ENCODE data around the gene CDC42SE2.
"Not testable (repeated sequence)": the region's sequence is repeated elsewhere in the genome, so short reads cannot be mapped to it uniquely, and the experiment has no call there.

CDC42SE2 gene

GRCh38 chr5:131396630-131397273, 132.9 kb downstream of the CDC42SE2 start:
- DNase-seq: no peak

DNA sequence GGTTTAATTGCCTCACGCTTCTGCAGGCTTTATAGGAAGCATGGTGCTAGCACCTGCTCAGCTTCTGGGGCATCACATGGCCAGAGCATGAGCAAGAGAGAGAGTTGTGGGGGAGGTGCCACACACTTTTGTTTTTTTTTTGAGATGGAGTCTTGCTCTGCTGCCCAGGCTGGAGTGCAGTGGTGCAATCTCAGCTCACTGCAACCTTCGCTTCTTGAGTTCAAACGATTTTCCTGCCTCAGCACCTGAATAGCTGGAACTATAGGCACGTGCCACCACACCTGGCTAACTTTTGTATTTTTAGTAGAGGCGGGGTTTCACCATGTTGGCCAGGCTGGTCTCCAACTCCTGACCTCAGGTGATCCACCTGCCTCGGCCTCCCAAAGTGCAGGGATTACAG, 135.2 kb downstream of the CDC42SE2 start:
- DNase-seq: not testable (repeated sequence)

DNA sequence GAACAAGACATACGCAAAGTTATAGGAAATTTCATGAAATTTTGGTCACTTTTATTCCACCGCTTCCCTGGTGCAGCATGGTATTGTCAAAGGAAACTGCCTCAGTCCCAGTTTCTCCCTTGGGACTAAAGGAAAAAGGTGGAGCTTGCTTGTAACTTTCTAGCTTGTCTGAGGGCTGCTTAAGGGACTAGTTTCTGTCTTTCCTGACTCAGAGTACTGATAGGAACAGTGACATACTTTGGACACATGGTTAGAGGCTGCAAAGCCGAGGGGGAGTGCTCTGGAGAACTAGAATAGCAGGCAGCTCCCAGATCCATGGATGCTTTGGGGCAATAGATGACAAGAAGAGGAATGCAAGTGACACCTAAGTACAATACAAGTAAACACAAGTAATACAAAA, 136.7 kb downstream of the CDC42SE2 start:
- DNase-seq: no peak

GRCh38 chr5:131405674-131406073, 141.8 kb downstream of the CDC42SE2 start:
- DNase-seq: no peak

- no peak for DNase-seq
Measured at GRCh38 chr5:131406076-131406475, 142.2 kb downstream of the CDC42SE2 start.

- DNase-seq: no peak
Measured at GRCh38 chr5:131406975-131407638, 143.3 kb downstream of the CDC42SE2 start.

GRCh38 chr5:131413605-131414559, 150.0 kb downstream of the CDC42SE2 start:
- peak in 1 of 6 experiments; percentile 16 for DNase-seq

GRCh38 chr5:131416729-131417128, 152.9 kb downstream of the CDC42SE2 start:
- no peak for DNase-seq

DNA sequence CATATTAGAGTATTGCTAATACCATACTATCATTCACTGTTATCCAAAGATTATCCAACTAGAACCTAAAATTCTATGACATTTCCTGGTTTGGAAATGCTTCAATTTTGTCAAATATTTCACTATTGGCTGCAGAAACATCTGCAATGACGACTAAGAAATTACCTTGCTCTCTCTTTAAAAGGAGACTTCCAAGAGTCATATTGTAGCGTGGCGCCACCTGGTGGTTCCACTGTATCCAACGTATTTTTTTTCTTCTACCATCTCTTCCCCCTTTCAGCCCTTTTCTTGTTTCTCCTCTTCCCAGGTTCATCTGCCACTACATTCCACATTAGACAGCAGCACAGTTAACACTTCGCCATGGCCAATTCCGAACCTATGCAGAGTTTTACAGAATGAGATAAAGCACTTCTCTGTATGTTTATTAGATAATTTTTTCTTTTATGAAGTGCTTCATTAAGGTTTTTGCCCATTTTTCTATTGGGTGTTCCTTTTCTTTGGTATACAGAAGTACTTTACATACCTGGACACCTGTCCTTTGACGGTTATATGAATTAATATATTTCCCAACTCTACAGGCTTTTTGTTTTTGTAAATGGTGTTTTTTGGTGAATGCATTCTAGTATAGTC, 153.5 kb downstream of the CDC42SE2 start:
- DNase-seq: peak; percentile 54 to 83 (median 74)

DNA sequence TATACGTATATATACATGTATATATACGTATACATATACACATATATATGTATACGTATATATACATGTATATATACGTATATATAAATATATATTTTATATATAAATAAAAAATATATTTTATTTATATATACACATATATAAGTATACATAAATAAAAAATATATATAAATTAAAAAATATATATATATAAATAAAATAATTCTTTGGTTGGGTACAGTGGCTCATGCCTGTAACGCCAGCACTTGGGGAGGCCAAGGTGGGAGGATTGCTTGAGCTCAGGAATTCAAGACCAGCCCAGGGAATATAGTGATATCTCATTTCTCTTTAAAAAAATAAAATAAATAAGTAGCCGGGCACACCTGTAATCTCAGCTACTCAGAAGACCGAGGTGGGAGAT, 155.0 kb downstream of the CDC42SE2 start:
- no peak for DNase-seq

DNA sequence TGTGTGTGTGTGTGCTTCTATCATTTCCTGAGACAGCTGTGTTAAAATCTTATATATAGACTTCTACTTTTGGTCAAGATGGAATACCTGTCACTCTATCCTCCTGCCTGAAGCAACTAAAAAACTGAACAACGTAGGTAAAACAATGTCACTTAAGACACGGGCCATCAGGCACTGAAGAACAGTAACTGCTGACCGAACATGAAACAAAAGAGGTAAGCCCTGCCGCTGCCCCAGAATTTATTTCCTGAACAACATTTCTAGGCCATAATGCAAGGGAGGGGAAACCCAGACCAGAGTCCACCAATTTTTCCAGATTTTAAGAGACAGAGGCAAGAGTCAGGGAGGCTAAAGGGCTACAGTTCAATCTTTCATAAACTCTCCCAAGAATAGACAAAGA, 156.0 kb downstream of the CDC42SE2 start:
- no peak for DNase-seq

DNA sequence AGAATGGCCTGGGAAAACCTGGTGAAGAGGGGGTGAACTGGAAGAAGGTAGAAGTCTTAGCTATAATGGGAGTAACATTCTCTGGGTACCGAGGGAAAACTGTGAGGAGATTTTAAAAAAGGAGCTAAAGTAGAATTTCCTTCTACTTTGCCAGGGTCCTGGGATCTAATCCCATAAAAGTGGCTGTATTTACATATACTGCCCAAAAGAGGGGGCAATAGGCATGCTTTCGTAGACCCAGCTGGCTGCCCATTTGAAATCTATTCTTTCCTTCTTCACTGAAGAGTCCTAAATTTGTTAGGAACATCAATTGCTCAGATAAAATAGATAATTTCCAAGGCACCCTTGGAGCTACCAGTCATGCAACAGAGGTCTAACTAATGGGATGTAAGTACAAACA, 159.2 kb downstream of the CDC42SE2 start:
- DNase-seq: no peak

DNA sequence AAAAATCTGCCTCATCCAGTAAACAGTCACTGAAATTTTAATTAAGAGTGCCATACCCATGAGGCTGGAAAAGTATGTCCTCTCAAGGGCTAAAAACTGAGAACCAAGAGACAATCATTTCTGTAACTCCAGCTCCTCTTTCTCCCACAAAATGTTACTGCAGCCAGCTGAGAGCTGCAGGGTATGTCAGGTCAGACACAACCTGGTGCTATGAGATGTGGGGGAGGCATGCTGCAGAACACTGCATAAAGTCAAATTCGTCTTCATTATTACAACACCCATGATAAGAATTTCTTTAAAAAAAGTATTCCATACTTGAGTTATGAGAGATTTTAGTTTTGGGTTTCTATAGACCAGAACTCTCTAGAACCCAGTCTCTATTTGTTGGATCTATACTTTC, 162.2 kb downstream of the CDC42SE2 start:
- no peak for DNase-seq

GRCh38 chr5:131430794-131431193, 166.9 kb downstream of the CDC42SE2 start:
- DNase-seq: no peak

GRCh38 chr5:131431794-131432193, 167.9 kb downstream of the CDC42SE2 start:
- no peak for DNase-seq

DNA sequence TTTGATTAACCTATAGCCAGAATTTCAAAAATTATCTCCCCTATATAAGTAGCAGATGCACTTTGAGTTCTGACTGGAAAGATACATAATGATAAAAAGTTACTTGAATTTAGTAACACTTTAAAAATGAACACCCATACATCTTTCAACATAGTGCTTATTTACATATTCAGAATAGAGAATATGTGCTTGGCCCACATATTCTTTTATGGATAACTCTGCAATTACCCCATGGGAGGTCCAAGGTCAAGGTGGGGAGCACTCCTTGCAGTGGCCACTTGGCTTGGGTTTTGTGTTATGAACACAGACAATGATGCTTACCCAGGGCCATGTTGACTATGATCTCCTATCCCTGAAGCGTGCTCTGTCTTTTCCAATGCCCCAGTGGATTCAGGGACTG, 169.3 kb downstream of the CDC42SE2 start:
- no peak for DNase-seq

DNA sequence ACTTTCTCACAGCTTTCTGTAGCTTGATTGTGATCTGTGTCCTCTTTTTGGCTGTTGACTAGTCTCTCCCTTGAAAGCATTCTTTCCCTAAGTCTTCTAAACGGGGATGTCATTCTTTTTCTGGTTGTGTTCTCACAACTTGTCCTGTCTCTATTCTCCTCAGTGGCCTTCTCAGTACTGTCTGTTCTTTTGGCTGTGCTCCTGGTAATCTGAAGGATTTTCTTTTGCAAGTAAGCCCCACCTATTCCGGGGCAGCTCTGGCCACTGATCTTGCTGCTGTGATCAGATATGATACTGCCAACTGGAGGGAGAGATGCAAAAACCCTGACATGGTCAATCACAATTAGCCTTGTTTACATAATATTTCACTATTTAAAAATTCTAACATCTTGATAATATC, 172.2 kb downstream of the CDC42SE2 start:
- DNase-seq: no peak

DNA sequence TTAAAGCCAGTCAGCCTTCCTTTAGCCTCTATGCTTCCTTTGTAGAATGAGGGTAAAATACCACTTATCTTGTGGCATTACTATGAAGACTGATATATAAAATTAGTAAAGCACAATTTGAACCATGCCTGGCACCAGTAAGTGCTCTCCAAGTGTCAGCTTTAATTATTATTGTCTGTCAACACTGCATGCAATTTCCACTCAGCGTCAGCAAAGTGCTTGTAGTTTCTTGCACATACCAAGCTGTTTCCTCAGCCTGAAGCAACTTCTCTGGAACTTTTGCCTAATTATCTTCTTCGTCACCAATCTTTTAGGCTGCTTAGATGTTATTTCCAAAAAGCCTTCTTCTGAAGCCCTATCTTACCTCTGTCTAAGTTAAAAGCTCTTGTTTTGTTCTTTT, 177.3 kb downstream of the CDC42SE2 start:
- no peak for DNase-seq

Data from stimulated activated naive CD4-positive, alpha-beta T cell (primary cell).